HG02870 (cell line): Measurements from ENCODE around the gene EMP1.

Experiments used
- ATAC-seq: cut with Tn5 transposase; IDR thresholded peaks from one replicate; pipeline ENCODE4 v1.9.1; 2021; ENCODE audit warnings: mild to moderate bottlenecking, moderate library complexity; ENCODE audit not compliant: unreplicated experiment

Gene EMP1

DNA sequence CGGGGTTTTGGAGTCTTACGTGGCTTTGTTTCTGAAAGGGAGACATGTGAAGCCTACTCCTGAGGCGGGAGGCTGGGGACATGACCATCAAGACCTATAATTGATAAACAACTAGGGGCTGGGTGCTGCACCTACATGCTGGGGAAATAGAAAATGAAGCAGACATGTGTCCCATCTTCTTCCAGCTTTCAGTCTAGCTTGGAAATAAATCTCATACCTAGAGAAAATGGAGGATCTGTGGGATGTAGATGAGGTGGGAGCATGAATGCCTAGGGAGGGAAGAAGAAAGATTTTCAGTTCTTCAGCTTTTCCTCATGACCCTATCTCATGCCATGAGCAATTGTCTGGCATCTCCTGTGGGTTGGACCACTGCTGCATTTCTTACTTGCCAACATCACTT is 22.1 kb downstream of the EMP1 start:
- ATAC-seq: no peak

DNA sequence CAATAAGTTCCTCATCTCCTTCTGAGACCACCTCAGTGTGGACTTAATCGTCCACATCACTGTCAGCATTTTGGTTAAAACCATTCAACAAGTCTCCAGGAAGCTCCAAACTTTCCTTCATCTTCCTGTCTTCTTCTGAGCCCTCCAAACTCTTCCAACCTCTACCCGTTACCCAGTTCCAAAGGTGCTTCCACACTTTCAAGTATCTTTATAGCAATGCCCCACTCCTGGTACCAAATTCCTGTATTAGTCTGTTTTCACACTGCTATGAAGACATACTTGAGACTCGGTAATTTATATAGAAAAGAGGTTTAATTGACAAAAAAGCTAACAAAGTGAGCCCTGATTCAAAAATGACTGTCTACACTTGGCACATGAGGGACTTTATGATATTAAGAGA is 22.8 kb downstream of the EMP1 start:
- ATAC-seq: no peak

DNA sequence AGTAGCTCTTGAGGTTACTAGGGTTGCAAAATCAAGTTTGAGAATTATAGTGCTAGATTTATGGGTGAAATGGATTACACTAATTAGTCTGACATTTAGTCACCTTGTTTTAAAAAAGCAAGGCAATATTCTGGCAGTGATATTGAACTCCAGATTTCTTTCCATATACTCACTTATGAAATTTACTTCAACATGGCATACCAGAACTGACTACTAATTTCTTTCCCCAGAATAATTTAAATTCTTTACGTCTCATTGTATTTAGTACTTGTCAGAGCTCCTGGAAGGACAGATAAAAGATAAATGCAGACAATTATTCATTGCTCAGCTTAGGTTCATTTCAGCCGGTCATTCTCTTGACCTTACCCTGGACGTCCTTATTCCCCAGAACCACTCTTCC is 24.3 kb downstream of the EMP1 start:
- no peak for ATAC-seq

DNA sequence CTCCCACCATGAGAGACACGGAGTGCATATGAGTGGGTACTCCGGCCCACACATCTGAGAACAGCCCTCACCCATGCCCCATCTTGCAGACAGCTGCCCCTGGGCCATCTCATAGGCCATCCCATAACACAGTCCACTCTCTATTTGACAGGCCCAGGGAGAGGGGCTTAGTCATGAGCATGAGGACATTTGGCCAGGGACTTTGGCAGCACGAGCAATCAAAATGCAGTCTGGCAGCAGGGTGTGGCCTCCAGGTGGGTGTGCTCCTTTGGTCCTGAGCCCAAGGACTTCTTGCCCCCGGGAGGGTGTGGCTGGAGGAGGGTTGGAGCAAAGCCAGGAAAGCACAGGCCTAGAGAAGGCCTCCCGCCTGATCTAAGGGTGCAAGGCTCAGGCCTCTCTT is 25.6 kb downstream of the EMP1 start:
- ATAC-seq: no peak

DNA sequence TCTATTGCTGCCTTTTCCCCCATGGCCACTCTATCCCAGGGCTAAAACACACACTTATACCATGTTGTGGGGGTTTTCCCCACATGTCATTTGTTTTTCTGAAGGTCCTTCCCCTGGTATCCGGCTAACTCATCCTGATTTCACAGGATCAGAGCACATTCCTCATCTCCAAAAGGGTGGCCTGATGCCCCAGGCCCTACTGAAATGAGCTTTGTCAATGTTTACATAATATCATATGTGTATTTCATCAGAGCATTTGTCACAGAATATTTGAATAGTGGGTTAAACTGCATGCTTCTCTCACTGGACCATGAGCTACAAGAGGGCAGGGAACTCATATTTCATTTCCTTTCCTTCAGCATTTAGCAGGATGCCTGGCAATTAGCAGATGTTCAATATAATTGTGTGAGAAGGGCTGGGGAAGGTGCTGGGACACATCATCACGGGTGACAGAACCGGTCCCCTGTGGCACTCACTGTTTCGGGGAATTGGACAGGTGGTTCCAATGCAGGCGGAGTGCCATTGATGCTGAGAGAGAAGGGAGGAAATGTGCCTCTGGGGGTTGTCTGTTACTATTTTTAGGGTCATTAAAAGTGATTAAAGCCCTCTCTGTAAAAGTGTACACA is 26.8 kb downstream of the EMP1 start:
- no peak for ATAC-seq

DNA sequence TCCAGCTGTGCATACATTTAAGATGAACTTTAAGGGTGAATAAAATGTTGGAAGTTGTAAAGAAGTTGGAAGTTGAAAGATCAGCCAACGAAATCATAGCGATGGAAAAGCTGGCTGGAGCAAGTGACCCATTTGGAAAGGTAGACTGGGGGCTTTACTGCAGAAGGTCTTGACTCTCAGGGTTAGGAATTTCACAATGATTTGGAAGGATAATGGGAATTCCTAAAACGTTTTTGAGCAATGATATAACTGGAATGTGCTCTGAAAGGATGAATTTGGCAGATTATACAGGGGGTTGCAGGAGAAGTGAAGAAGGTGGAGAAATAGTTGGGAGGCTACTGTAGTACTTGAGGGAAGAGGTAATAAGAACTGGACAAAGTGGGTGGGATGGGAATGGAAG is 27.4 kb downstream of the EMP1 start:
- no peak for ATAC-seq

DNA sequence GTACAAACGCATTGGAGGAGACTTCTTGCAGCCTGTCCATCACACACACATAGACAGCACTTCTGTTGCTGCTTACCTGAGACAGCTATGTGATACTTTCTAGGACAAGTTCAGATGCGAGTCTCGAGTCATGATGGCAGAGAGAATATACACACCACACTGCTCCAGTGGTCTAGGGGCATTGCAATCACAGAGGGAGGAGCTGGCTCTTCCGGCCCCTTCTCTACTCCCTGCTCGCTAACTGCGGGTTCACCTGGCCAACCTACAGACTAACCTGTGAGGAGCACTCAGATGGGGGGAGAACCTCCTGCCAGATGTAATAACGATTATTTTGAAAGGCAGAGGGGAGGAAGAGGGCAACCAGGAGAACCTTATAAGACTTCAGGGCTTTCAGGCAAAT is 30.7 kb downstream of the EMP1 start:
- no peak for ATAC-seq

DNA sequence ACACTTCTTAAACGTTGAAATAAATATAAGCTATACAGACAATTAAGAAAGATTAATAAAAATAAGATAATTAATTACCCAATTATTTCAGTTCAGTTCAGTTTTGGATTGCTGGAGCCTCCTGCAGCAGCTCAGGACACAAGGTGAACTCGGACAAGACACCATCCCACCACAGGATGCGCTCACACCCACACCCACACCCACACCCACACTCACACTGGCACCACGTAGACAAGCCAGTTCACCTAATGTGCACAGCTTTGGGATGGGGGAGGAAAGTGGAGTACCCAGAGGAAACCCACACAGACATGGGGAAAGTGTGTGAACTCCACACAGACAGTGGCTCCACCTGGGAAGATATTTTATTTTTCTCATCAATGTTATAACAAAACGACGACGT is 32.1 kb downstream of the EMP1 start:
- ATAC-seq: no peak

DNA sequence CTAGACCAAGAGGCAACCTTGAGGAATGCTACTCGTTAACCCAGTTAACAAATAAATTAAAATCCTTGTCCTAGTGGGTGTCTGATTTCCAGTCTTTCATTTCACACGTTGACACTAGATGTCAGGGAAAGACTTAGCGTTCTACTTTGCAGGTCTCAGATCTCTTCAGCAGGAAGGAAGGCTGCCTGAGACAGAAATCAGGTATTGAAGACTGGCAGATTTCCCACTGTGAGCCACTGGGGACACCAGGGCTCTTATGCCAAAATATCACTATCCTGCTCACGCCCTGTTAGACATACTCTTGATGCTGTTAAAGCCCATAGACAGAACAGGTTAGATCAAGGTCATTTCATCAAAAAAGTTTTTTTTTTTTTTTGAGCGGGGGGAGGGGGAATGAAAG is 33.0 kb downstream of the EMP1 start:
- ATAC-seq: no peak

DNA sequence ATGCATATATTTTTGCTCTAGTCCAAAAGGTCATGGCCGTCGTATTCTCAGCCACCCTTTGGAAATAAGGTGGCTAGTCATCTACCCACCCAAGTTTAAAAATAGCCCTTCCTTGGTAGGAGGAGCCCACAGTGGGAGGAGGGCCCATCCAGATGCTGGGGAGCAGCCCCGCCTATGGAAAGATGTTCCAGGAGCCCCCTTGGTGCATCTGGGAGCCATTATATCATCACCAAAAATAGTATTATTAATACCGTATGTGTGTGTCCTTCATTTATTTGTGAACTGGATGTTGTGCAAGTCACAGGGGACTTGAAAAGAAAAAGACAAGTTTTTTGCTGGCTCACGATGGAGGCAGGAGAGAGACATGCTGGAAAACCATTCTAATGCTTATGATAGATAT is 34.0 kb downstream of the EMP1 start:
- ATAC-seq: no peak

DNA sequence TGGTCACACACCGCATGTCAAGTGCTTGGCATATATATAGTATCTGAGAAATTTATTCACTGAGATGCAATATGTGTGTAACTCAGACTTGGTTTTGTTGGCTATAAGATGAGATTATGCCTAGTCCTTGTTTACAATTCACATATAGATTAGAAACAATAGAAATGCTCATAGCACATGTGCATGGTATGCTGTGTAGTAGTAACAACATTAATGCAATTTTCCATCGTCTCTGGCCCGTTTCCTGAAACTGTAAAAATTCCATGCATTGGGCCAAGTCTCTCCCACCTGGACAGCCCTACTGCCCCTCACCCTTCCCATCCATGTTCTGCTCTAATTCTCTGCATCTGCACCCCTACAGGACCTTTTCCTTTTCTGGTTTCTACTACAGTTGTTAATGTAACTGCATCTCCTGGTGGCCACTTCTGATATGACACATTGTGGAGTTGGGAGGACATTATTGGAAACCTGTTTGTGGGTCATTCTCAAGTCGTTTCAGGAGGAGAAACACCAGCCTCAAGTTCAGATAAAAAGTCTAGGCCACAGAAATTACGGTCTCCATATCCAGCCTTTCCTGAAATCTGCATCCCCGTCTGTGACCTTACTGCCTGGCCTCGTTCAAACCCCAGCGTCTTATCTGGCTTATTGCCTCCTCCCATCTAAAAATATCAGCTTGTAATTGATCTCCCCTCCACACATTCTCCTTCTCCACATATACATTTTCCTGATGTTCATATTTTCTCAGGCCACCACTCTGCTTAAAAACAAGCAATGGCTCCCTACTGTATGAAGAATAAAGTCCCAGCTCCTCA is 37.5 kb downstream of the EMP1 start:
- ATAC-seq: no peak

DNA sequence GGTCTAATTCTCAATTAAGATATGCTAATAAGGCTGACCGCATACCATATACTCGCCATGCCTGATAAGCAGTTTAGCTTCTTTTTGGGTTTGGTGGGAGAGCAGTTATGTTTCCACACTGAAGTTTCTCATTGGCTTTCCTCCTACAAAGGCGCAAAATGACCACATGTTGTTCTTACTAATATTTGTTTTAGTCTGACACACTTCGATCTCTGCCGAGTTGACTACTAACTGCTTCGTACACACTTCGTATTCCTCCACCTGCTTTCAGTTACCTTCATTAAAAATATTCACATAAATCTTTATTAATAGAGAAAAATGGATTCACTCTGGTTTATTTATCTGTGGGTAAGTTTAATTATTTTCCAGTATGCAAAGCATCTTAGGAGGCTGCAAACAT is 41.7 kb downstream of the EMP1 start:
- ATAC-seq: no peak

DNA sequence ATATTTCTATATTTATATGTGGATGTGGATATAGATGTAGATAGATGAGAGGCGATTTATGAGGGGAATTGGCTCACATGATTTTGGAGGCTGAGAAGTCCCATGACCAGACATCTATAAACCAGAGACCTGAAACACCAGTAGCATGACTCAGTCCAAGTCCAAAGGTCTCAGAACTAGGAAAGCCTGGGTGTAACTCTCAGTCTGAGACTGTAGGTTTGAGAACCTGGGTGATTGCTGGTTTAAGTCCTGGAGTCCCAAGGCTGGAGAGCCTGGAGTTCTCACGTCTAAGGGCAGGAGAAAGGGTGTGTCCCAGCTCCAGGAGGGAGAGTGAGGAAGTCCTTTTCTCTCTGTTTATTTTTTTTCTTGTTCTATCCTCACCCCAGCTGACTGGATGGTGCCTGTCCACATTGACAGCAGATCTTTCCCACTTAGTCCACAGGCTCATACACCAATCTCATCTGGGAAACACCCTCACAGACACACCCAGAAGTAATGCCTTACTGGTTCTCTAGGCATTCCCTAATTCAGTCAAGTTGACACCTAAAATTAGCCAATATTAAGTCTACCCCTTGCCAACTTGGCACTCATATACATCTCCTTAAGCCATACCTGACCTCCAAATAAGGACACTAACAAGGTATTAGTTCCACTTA is 45.4 kb downstream of the EMP1 start:
- no peak for ATAC-seq

DNA sequence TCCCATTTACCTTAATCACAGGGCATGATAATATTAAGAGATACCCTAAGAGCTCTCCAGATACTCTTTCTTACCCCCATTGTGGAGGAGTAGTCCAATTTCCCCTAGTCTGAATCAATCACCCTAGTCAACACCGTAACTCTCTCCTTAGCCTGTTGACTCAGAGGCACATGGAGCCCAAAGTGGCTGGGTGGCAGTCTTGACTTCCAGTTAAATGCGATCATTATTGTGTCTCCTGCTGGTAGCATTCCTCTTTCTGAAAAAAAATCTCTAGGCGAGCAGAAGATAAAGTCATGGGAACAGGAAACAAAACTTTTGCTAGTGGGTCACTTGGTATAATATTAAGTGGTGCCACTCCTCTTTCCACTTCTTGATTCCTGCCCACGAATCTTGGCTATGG is 46.4 kb downstream of the EMP1 start:
- ATAC-seq: no peak

DNA sequence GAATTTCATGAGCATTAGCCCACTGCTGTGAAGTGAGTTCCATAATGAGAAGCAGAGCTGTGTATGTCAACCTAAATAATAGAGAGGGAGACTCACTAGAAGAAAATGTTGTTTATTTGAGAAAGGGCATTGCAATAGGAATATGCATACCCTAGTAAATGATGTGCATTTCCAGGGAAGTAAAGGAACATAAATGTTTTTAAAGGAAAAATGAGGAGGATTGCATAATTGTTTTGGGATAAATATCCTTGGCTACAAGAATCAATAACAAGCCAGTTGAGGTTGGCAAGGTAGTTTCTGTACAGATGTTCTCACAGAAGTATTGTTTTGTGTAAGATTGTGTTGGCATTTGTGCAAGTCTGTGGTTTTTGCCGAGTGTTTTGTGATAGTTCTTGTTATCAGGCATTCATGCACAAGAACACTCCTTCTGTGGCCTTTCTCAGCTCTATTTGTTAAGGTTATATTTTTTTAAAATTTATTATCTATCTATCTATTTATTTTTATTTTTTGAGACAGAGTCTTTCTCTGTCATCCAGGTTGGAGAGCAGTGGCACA is 47.1 kb downstream of the EMP1 start:
- ATAC-seq: no peak

DNA sequence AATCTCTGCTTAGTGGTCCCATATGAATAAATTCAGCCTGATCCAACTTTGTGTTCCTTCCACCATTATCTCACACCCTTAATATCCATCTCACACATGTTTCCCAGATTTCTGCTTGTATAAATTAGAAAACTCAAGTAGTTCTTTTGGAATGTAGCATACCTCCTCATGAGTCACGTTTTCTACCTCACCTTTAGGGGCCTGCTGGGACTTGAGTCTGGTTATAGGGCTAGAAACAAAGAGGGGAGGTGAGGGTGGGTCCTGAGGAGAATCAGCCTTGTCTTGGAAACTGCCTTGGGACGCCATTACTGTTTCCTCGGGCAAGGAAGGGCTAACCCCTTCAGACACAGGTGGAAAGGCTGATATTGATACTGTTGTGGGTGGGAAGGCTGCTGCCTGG is 51.1 kb downstream of the EMP1 start:
- ATAC-seq: no peak

DNA sequence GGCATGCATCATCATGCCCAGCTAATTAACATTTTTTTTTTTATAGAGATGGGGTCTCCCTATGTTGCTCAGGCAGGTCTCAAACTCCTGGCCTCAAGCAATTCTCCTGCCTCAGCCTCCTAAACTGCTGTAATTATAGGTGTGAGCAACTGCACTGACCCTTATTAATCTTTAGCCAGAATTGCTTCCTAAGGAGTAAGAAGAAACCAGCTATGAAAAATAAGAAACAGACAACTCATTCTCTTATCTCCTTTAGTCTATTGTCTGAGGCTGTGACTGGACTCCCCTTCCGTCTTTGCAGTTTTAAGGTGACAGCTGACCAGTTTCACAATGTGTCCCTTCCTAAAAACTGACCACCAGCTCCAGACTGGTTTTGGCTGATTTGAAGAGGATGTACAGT is 52.4 kb downstream of the EMP1 start:
- no peak for ATAC-seq

DNA sequence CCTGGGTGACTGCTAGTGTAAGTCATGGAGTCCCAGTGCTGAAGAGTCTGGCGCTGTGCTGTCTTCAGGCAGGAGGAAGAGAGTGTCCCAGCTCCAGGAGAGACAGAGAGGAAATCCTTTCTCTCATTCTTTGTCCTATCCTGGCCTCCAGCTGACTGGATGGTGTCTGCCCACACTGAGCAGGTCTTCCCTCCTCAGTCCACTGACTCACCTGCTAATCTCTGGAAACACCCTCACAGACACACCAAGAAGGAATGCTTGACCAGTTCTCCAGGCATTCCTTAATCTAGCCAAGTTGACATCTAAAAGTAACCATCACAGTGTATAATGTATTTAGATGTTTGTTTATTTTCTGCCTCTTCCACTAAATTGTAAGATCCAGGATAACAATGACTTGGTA is 53.9 kb downstream of the EMP1 start:
- ATAC-seq: no peak

DNA sequence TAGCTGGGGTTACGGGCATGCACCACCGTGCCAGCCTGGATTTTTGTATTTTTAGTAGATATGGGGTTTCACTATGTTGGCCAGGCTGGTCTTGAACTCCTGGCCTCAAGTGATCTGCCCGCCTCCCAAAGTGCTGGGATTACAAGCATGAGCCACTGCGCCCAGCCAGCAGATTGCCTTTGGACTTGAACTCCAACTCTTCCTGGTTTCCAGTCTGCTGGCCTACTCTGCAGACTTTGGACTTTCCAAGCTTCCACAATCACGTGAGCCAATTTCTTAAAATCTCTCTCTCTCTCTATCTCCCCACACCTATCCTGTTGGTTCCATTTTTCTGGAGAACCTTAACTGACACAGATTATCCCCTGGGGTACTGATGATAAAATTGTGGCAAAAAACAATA is 55.0 kb downstream of the EMP1 start:
- ATAC-seq: no peak

DNA sequence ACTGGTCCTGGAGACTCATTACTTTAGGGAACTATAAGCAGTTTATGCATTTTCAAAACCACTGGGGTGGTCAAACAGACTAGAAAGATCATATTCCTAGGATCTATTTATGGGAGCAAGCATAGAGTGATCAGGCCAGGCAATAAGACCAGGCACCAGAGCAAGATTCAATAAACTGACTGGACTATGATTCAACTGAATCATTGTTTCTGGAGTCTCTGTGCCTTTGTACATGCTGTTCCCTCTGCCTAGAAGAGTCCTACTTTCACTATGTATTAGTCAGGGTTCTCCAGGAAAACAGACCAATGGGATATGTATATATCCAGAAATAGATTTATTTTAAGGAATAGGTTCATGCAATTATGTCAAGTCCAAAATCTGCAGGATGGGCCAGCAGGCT is 55.5 kb downstream of the EMP1 start:
- no peak for ATAC-seq

DNA sequence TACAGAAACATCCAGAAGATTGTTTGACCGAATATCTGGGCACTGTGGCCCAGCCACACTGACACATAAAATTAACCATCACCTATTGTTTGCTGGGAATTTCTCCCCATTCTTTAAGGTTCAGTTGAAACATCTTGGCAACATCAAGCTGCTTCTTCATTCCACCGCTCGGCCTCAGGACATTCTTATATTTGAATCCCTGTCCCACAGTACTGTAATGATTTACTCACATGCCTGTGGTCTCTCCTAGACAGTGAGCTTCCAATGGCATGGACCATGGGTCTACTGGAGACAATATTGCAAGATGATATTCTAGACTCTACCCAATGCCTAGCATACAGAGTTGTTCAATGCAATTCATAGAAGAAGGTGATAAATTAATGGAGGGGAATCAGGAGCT is 56.1 kb downstream of the EMP1 start:
- no peak for ATAC-seq
